ENCODE data around the gene LONP2.

GRCh38 chr16:48361540-48362144 is 117.5 kb downstream of the LONP2 start:
- TF ChIP-seq CTCF (IDR thresholded peaks at IDR 0.05; ENCODE audit: low read length) = no peak
- no peak for TF ChIP-seq EZH2 (optimal IDR thresholded peaks at IDR 0.05; ENCODE audit: low read depth, low read length)
